ENCODE measurements around the gene TMEM116.

DNA sequence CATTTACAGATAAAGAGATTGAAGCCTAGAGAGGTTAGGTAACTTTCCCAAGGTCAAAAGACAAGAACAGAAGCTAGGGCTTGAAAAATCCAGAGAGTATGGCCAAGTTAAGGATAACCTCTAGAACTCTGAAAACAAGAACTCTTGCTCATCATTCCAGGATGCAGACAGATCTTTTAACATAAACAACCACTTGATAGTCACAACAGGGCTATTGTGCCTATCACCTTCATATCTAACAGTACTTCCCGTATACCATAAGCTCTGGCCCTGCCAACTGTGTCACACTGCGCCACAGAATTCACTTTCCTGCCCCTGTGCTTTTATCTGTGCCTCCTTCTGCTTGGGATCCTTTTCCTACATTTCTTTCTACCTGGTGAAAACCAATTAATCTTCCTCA is 18.5 kb upstream of the TMEM116 start:
- no peak for TF ChIP-seq POLR2A (IDR thresholded peaks at IDR 0.05; ENCODE audit: low read depth, low read length)
- no peak for TF ChIP-seq POLR2AphosphoS5 (IDR thresholded peaks at IDR 0.05; ENCODE audit: low read depth, low read length)
